Skeletal muscle satellite cell (primary cell): ENCODE measurements around the gene CTH. TPM values are rescaled to one million over a fixed set of nuclear protein-coding genes. Genes with fewer than 3 reads are reported as not detected.
A peak's percentile ranks its signal among the peaks of the same experiment; 100 is the strongest.
"Not testable (repeated sequence)": the region's sequence is repeated elsewhere in the genome, so short reads cannot be mapped to it uniquely, and the experiment has no call there.

Experiments used
- H3K27me3 ChIP-seq: 2 replicates; pipeline ENCODE4 v1.7.0; 2013; ENCODE audit warnings: low read length; ENCODE audit not compliant: control insufficient read depth, insufficient read depth
- H3K36me3 ChIP-seq: 2 replicates; pipeline ENCODE4 v1.7.0; 2013; ENCODE audit warnings: mild to moderate bottlenecking, control low read depth, low read length; ENCODE audit not compliant: insufficient read depth
- H3K4me1 ChIP-seq: 2 replicates; pipeline ENCODE4 v1.7.0; 2013; ENCODE audit warnings: low read length; ENCODE audit not compliant: control insufficient read depth, insufficient read depth
- H3K4me2 ChIP-seq: 2 replicates; pipeline ENCODE4 v1.7.0; 2013; ENCODE audit warnings: mild to moderate bottlenecking, low read length
- H3K4me3 ChIP-seq: 2 replicates; pipeline ENCODE4 v1.7.0; 2013; ENCODE audit warnings: low read length
- H3K9ac ChIP-seq: 2 replicates; pipeline ENCODE4 v1.7.0; 2013; ENCODE audit warnings: mild to moderate bottlenecking, low read depth, low read length, moderate library complexity
- H3K9me3 ChIP-seq: replicated peaks from 2 replicates; pipeline ENCODE4 v1.7.0; 2013; ENCODE audit warnings: mild to moderate bottlenecking, control low read depth, low read length
- total RNA-seq: library from RNA; depleted of rRNA; stranded (reverse); fragments of >200 nt; gene quantifications from 2 replicates; pipeline ENCODE4 v1.2.3, GENCODE V29; 2012; rRNA removed

The CTH gene
- 2.6 and 6.6 TPM in 2 replicates for total RNA-seq

DNA sequence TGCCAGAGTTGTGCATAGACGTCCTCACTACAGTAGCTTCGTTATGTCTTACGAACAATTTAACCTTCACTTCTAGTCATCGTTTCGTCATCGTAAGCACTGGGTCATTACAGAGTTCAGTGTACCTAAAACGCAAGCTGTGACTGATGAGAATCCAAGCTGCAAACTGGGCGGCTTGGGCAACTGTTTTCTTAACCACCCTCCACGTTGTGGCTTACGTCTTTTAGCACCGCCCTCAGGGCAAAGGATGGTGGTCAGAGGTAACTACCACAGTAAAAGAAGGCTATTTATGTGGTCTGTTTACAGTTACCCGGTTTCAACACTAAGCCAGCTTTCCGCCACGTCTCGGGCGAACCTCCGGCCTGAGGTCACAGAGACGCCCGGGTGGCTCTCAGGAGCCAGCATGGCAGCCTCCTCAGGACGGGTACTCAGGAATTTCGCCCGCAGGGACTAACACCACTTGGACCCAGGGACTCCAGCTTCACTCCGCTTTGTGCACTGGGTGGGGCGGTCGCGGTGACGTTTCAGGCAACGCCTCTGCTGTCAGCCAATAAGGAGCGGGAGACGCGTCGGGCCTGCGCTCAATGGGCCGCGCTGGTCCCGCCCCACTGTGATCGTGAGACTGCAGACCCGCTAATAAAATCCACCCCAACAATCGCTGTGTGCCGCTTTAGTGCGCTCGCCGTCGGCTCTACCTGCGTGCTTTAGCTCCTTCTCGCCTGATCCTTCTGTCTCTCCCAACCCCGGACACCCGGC is at the start of gene CTH:
TSS of gene CTH (plus strand) at position 665 of the 756 bp plus-strand sequence. CDS start 148 bp downstream, outside the sequence.
- peak within 1 kb of the TSS; percentile 87 for H3K4me2 ChIP-seq
- H3K36me3 ChIP-seq: no peaks in the 10 kb centered on the region
- no peaks in the 10 kb centered on the region for H3K27me3 ChIP-seq
- H3K4me1 ChIP-seq: peaks cover 9% of the 10 kb centered on the region
- no peaks in the 10 kb centered on the region for H3K9me3 ChIP-seq
- peak within 1 kb of the TSS; percentile 77 for H3K4me3 ChIP-seq
- peak within 1 kb of the TSS; percentile 78 for H3K9ac ChIP-seq

DNA sequence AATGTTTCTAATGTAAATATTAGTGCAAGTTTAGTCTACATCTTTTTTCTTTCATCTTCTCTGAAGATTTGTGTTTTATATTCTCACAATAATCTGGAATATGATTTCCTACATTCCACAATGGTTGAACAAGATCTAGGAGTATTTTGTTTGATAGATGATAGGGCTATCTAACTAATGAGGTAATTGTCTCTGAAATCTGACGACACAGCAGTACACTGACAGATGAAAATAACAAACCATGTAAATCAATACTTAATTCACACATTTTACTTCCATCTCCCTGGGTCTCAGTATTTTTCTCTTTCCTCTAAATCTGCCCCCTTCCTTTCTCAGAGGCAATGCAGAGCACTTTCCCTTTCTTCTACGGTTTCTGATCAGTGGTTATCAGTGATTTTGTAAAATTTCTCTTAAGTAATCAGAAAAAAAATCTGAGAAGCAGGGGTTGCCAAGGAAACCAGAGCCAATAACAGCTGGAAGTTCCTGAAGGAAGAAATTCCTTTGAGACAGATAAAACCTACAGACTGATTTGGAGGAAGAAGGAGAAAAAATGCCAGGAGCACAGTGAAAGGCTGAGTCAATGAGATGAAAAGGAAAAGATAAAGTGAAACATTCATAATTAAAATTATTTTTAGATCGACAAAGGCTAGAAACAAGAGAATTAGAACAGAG is 49.2 kb upstream of the CTH start:
- H3K4me1 ChIP-seq: no peaks in the 10 kb centered on the region
- H3K9me3 ChIP-seq: no peaks in the 10 kb centered on the region
- H3K27me3 ChIP-seq: no peaks in the 10 kb centered on the region
- no peaks in the 10 kb centered on the region for H3K36me3 ChIP-seq
- no peak overlapping the region for H3K4me2 ChIP-seq
- no peak overlapping the region for H3K4me3 ChIP-seq
- no peak overlapping the region for H3K9ac ChIP-seq

DNA sequence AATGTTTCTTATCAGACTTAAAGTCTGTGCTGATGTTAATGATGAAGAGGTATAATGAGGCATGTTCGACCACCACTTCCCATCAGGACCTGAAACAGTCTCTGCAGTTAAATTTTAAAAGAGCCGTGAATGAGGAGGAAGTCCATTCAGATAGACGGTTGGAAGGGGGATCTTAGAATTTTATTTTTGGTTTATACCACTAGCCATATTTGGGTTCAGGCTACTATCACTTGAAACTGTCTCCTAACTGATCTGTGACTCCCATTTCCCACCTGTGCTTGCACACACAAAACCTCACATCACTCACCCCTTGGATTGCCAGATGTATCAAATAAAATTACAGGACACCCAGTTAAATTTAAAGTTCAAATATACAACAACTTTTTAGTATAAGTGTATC is 46.6 kb upstream of the CTH start:
- Histone ChIP-seq H3K9me3 (no peaks in the 10 kb centered on the region), H3K4me2 (no peak overlapping the region), H3K27me3 (no peaks in the 10 kb centered on the region), H3K36me3 (no peaks in the 10 kb centered on the region), H3K4me3 (no peak overlapping the region), H3K4me1 (no peaks in the 10 kb centered on the region), H3K9ac (no peak overlapping the region)

DNA sequence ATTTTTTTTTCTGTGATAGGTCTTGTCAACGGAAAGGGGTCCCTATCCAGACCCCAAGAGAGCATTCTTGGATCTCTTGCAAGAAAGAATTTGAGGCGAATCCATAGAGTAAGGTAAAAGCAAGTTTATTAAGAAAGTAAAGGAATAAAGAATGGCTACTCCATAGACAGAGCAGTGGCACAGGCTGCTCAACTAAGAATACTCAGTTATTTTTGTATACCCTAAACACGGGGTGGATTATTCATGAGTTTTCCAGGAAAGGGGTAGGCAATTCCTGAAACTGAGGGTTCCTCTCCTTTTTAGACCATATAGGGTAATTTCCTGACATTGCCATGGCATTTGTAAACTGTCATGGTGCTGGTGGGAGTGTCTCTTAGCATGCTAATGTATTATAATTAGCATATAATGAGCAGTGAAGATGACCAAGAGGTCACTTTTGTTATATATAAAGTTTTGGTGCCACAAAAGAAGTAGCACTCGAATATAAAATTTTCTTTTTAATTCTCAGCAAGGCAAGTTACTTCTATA is 44.6 kb upstream of the CTH start:
- H3K4me2 ChIP-seq, H3K4me1 ChIP-seq, H3K36me3 ChIP-seq, H3K9ac ChIP-seq, H3K4me3 ChIP-seq, H3K27me3 ChIP-seq, H3K9me3 ChIP-seq: not testable (repeated sequence)

DNA sequence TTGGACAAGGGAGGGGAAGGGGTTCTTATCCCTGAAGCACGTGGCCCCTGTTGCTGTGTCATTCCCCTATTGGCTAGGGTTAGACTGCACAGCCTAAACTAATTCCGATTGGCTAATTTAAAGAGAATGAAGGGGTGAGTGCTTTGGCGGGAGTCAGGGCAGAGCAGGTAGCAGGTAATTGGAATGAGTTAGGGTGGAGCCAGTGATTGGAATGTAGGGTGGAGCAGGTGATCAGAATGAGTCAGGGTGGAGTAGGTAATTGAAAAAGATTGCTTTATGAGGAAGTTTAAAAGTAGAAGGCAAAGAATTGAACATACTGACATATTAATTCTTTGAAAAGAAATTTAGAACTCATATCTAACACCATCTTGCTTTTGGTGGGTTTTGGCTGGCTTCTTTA is 44.1 kb upstream of the CTH start:
- not testable (repeated sequence) for H3K4me1 ChIP-seq, H3K9ac ChIP-seq, H3K36me3 ChIP-seq, H3K4me2 ChIP-seq, H3K9me3 ChIP-seq, H3K4me3 ChIP-seq, H3K27me3 ChIP-seq

DNA sequence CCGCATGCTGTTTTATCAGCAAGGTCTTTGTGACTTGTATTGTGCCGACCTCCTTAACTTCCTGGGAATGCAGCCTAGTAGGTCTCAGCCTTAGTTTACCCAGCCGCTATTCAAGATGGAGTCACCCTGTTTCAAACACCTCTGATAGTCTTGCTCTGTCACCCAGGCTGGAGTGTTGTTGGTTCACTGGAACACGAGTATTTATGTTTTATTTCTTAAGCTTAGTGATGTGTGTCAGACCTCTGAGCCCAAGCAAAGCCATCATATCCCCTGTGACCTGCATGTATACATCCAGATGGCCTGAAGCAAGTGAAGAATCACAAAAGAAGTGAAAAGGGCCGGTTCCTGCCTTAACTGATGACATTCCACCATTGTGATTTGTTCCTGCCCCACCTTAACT is 43.7 kb upstream of the CTH start:
- not testable (repeated sequence) for H3K9ac ChIP-seq, H3K4me1 ChIP-seq, H3K4me2 ChIP-seq, H3K9me3 ChIP-seq, H3K36me3 ChIP-seq, H3K4me3 ChIP-seq, H3K27me3 ChIP-seq

DNA sequence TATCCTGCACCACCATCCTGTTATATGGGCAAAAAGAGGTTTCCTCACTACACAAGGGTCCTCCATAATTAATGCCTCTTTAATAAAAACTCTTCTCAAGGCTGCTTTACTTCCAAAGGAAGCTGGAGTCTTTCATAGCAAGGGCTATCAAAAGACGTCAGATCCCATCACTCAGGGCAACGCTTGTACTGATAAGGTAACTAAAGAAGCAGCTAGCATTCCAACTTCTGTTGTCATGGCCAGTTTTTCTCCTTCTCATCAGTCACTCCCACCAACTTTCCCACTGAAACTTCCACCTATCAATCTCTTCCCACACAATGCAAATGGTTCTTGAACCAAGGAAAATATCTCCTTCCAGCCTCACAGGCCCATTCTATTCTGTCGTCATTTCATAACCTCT is 39.5 kb upstream of the CTH start:
- not testable (repeated sequence) for H3K4me1 ChIP-seq, H3K9ac ChIP-seq, H3K9me3 ChIP-seq, H3K27me3 ChIP-seq, H3K4me2 ChIP-seq, H3K4me3 ChIP-seq, H3K36me3 ChIP-seq

DNA sequence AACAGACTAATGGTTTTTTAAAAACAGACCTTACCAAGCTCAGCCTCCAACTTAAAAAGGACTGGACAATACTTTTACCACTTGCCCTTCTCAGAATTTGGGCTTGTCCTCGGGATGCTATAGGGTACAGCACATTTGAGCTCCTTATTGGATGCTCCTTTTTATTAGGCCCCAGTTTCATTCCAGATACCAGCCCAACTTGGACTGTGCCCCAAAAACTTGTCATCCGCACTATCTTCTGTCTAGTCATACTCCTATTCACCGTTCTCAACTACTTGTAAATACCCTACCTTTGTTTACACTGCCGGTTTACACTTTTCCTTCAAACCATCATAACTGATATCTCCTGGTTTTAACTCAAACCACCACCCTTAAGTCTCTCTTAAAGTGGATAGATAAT is 38.6 kb upstream of the CTH start:
- Histone ChIP-seq H3K36me3 (no peaks in the 10 kb centered on the region), H3K4me1 (no peaks in the 10 kb centered on the region), H3K9me3 (no peaks in the 10 kb centered on the region), H3K4me3 (no peak overlapping the region), H3K27me3 (no peaks in the 10 kb centered on the region), H3K4me2 (no peak overlapping the region), H3K9ac (no peak overlapping the region)

DNA sequence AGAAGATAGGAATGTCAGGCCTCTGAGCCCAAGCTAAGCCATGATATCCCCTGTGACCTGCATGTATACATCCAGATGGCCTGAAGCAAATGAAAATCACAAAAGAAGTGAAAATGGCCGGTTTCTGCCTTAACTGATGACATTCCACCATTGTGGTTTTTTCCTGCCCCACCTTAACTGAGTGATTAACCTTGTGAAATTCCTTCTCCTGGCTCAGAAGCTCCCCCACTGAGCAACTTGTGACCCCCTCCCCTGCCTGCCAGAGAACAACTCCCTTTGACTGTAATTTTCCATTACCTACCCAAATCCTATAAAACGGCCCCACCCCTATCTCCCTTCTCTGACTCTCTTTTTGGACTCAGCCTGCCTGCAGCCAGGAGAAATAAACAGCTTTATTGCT is 37.5 kb upstream of the CTH start:
- not testable (repeated sequence) for H3K4me3 ChIP-seq, H3K27me3 ChIP-seq, H3K4me1 ChIP-seq

DNA sequence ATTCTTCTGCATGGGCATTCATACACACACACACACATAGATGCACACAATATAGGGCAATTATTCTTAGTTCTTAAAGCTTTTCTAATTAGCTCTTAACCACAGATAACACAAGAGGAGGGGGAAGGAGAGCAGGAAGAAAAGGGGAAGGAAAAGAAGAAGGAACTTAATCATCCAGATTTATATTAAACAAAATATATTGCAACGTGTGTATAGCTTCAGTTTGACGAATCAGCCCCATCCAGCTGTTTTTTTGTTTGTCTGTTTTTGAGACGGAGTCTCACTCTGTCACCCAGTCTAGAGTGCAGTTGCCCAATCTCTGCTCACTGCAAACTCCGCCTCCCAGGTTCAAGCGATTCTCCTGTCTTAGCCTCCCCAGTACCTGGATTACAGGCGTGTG is 34.9 kb upstream of the CTH start:
- Histone ChIP-seq H3K9me3 (no peaks in the 10 kb centered on the region), H3K27me3 (no peaks in the 10 kb centered on the region), H3K4me1 (no peaks in the 10 kb centered on the region), H3K4me2 (no peak overlapping the region), H3K36me3 (no peaks in the 10 kb centered on the region), H3K9ac (no peak overlapping the region), H3K4me3 (no peak overlapping the region)

More for the DNA sequence above, 37.5 kb upstream of the CTH start:
- not testable (repeated sequence) for H3K9me3 ChIP-seq, H3K36me3 ChIP-seq, H3K4me2 ChIP-seq, H3K9ac ChIP-seq

DNA sequence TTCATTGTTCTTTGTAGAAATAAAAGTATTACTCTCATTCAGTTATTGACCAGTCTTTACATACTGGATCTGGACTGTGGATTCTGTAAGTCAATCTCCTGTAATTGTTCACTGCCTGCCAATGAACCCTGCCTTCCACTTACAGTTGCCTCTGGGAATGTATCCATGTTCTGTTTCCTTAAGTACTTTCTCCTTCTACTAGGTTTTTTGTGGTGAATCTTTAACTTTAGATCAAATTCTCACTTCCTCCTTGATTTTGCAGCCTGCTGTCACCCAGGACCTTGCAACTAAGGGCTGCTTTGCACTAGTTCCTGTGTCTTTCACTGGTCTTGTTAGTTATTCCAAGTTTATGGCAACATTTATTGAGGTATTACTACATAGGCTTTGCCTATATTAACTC is 28.4 kb upstream of the CTH start:
- Histone ChIP-seq H3K9ac (no peak overlapping the region), H3K27me3 (no peaks in the 10 kb centered on the region), H3K9me3 (no peaks in the 10 kb centered on the region), H3K4me3 (no peak overlapping the region), H3K36me3 (no peaks in the 10 kb centered on the region), H3K4me2 (no peak overlapping the region), H3K4me1 (peaks cover 3% of the 10 kb centered on the region)

DNA sequence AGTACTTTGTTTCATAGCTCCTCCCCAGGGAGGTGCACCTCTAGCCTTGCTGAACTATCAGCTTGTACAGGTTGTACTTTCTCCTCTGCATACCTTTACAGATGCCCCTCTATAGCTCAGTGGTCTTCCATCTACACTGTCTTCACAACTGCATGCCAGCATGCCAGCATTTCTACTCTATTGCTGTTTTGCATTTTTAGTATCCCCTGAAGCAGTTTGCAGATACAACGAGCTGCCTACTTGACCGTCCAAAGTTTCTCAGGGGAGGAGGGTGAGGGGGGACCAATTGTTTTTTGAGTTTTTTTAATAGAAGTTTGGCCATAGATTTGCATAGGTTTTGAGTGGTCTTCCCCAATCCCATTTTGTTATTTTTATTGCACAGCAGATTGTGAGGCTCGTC is 27.6 kb upstream of the CTH start:
- H3K9me3 ChIP-seq: no peaks in the 10 kb centered on the region
- no peaks in the 10 kb centered on the region for H3K27me3 ChIP-seq
- peaks cover 3% of the 10 kb centered on the region for H3K4me1 ChIP-seq
- H3K4me3 ChIP-seq: no peak overlapping the region
- H3K36me3 ChIP-seq: no peaks in the 10 kb centered on the region
- no peak overlapping the region for H3K9ac ChIP-seq
- no peak overlapping the region for H3K4me2 ChIP-seq
